HG03442 (cell line): ENCODE results near the gene AMN.
"Not testable (repeated sequence)": the region's sequence is repeated elsewhere in the genome, so short reads cannot be mapped to it uniquely, and the experiment has no call there.

ENCODE experiments used
- ATAC-seq: cut with Tn5 transposase; IDR thresholded peaks from one replicate; pipeline ENCODE4 v1.9.1; 2021; ENCODE audit warnings: mild to moderate bottlenecking, moderate library complexity; ENCODE audit not compliant: unreplicated experiment

Gene AMN

DNA sequence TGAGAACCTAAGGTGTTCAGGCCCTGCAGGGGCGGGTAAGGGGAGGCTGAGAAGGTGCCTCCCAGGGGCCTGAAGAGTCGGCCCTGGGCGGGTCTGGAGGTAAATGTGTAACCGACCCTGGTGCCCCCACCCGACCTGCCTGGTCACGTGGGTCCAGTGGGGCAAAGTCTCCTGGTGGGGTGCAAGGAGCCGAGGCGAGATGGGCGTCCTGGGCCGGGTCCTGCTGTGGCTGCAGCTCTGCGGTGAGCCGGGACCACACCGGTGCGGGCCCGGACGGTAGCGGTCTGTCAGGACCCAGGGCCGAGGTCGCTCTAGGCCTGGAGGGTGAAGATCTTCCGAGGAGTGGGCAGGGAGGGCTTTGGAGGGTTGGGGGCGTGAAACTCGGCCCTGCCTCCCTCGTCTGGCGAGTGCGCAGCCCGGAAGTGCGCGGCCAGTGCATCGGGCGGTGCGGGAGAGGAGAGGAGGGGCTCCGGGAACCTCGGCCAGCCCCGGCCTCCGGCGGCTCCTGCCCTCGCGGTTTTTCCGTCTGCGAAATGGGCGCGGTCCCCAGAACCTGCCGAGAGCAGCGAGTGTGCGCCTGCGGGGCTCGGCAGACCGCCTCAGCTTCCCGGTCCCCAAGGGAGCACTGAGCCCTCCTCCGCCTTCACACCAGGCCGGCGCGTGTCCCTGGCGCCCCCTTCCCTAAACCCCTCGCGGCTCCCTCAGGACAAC, at the start of gene AMN:
TSS of gene AMN (plus strand) at position 174 of the 711 bp plus-strand sequence. CDS start at position 200, 26 bp downstream.
- ATAC-seq = no peak

DNA sequence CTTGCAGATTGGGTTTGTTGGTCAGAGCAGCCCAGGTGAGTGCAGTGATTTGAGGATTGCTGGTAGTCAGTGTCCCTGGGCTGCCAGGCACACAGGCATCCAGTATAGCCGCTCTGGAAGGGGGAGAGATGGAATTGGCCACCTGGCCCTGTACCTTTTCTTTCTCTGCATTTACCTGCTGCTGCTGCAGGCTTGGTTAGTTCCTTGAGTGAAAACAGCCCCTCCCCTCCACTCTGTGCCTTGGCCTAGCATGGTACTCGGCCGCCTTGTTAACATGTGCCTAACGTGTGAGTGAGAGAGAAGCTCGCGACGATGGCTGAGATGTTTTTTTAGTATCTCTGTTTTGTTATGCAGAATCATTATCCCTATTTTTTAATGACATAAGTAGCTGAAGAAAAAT, 49.3 kb upstream of the AMN start:
- ATAC-seq = no peak

DNA sequence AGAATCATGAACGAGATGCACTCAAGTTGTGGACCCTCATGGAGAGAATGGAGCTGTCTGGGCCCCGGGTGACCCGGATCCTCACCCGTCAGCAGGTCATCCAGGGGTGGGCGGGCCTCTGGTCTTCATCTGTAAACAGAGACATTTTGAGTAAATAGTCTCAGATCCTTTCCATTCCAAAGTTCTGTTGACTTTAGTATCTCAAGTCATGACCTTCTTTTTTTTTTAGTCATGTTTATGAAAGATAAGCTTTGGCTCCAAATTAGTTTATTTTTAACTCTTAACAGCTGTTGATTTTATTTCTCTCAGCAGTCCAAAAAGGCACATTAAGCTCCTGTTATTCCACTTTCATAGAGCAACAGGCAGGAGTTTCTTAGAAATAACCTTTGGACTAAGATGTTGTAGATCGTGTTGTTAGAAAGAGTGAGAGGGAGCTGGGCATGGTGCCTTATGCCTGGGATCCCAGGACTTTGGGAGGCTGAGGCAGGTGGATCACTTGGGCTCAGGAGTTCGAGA, 48.9 kb upstream of the AMN start:
- ATAC-seq = no peak

DNA sequence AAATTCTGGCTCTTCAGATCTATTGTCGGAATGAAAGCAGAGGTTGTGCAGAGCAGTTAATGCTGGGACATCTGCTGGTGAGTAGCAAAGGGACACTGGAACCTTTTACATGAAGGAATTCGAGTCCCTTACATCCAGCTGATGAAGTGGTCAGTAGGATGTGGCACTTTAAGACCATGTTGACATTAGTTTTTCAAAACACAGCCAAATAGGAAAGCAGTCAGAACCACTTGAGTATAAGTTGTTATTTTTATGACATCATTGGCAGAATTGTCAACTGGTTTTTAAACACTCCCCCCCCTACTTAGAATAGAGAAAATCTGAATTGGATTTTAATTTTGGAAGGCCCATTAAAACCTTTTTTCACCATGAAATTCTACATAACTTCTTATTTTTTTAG, 46.8 kb upstream of the AMN start:
- no peak for ATAC-seq

DNA sequence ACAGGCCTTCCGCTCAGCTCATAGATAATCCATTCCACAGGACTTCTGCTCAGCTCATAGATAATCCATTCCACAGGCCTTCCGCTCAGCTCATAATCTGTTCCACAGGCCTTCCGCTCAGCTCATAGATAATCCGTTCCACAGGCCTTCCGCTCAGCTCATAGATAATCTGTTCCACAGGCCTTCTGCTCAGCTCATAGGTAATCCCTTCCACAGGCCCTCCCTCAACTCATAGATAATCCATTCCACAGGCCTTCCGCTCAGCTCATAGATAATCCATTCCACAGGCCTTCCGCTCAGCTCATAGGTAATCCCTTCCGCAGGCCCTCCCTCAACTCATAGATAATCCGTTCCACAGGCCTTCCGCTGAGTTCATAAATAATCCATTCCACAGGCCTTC, 45.0 kb upstream of the AMN start:
- not testable (repeated sequence) for ATAC-seq

DNA sequence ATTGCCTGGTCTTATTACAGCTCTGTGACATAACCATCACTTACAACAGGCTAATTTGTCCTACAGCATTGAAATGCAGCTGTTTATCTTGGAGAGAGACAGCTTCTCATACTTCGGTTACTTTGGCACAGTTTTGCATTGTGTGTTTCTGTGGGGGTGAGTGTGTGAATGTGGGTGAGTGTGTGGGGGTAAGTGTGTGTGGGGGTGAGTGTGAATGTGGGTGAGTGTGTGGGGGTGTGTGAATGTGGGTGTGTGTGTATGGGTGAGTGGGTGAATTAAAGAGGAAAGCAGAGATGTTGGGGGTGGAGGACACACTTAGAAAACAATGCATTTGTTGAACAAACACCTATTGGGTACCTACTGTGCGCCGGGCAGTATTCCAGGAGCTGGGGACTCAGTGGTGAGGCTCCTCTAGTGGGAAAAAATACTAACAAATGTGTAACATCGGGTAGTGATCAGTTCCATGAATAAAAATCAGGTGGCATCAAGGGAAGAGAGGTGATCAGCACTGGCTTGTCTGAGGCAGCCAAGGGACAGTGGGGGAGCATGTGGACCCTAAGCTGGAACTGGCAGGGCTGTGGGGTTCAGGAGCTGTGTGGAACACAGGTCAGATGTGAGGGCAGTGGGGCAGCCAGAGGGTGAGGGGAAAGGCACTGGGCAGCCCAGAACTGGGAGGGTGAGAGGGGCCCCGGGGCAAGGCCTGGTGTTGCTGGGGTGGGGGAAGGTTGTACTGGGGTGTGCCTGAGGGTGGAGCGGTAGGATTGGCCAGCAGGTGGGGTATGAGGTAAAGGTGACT, 44.1 kb upstream of the AMN start:
- no peak for ATAC-seq

DNA sequence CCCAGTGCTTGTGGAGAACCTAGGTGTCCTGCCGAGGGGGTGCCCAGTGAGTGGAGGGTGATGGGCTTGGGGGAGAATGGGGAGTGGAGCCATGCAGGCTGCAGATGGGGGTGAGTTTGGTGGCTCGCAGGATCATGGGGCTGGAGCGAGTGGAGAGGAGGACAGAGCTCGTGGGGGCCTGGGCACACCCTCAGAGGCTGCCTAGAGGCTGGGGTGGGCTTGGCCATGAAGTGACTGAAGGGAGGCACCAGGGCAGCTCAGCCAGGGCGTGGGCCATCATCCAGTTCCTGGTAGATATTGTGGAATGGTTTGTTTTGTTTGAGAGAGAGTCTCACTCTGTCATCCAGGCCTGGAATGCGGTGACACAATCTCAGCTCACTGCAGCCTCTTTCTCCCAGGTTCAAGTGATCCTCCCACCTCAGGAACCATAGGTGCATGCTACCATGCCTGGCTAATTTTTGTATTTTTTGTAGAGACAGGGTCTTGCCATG, 43.4 kb upstream of the AMN start:
- no peak for ATAC-seq

DNA sequence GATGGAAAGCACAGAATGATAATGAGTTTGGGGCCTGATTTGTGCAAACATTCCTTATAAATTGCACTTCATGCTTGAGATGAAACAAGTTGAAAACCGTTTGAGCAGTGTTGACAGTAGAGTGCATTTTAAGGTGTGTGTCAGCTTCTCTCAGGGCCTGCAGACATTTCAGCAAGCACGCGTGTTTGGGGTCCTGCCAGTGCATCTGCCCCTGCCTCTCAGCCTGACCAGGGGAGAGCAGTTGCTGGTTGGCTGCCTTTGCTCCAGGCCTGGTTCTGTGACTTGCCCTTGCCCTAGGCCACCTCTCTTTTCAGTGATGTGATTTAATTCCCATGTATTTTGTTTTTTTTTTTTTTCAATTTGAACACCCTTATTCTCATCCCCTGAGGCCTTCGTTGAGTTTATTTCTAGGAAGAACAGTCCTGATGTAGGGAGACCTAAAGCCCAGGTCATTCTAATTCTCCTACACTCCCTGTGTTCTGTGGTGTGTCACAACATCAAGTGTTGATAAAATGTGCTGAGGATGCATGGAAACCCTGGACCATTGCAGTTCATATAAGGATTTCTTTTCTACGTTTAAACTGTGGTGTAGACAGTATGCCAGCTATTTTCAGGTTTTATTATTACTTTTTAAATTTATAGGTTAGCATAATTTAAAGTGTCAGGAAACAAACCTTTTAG, 40.1 kb upstream of the AMN start:
- ATAC-seq = no peak

DNA sequence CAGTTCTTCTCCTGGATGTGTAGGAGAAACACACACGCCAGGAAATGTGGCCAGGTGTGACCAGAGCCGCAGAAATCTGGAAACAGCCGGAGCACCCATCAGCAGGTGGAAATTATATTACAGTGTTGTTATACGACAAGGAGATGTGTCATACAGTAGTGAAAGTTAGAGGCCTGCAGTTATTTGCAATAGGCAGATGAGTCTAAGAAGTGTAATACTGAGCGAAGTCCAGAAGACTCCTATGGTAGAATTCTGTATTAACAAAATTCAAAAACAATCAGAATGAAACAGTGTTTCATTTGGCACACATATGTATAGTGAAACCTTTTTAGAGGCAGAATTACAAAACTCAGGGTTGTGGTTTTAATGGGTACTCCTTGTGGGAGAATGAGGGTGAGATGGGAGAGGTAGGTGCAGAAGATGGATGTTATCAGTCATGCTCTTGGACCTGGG, 39.3 kb upstream of the AMN start:
- no peak for ATAC-seq

DNA sequence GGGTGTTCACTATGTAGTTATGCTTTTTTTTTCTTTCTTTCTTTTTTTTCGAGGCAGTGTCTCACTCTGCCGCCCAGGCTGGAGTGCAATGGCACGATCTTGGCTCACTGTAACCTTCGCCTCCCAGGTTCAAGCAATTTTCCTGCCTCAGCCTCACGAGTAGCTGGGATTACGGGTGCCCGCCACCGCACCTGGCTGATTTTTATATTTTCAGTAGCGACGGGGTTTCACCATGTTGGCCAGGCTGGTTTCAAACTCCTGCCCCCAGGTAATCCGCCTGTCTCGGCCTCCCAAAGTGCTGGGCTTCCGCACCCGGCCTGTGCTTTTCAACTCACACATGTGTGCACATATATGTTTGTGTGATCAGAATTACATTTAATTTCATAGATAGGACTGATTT, 38.9 kb upstream of the AMN start:
- no peak for ATAC-seq

DNA sequence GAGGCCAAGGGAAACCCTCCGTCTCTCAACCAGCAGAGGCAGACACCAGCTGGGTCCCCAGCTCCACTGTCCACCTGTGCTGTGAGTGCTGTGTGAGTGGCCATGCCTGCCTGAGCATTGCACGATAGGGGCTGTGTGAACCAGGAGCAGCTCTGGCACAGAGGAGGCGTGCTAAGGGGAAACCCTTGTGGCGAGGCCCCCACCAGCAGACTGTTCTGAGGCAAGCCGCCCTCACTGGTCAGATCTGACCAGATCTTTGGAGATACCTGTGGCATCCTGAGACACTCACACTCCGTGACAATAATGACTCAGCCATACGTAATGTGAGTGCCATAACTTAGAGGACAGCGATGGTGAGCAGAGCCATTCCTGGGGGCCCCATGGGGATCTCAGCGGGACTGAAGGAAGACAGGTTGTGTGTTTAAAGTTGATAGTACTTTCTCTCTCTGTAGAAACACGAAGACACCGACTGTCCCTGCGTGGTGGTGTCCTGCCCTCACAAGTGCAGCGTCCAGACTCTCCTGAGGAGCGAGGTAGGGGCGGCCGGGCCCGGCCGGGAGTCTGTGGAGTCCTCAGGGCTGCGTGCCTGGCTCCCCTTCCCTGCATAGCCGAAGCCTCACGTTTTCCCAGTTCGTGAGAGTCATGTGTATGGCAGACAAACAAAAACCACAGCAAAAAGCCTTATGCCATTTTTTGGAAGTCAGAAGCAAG, 36.6 kb upstream of the AMN start:
- ATAC-seq = no peak

DNA sequence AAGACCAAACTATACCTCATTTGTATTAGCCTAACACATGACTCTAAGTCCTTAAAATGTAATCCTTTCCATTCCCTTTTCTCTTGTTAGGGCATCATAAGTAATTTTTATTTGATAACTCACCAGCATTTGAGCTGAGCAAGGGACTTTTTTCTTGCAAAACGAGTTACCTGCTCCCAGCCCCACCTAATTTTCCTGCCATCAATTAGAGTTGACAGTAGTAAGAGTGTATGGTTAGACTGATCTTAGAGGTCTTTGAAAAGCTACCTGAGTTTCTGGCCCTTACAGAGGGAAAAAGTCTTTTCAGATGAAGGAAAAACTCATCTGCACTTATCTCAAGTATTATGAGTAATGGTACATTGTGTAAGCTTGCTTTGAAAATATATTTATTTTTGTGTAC, 33.7 kb upstream of the AMN start:
- ATAC-seq = no peak

DNA sequence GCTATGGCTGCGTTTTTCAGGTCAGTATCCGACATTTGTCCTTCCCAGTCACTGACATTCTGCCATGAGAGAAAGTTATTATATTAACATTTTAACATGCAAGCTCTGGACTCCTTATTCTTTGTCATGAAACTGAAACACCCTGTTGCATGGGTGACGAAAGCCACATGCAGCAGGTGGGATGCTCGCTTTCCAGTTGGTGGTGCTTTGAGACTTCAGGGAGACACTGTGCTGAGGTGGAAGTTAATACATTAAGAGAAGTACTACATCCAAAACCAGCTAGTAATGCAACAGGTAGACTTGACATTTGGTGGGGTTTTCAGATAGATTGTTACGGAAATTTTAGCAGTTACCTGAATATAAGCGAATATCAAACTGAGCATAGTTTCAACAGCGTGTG, 32.8 kb upstream of the AMN start:
- ATAC-seq = no peak

DNA sequence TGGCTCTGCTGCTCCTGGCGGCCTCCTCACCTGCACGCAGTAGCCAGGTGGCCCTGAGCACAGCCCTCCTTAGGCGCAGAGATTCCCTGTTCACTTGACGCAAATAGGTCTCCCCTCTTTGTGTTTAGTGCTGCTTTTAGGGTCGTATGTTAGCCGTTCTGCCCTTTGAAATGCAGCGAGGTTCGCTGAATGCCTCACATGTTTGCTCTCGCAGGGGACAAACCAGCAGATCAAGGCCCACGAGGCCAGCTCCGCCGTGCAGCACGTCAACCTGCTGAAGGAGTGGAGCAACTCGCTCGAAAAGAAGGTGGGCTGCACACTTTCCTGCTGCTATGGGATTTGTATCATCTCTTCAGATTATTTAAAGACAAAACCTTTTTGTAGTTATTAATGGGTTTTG, 31.4 kb upstream of the AMN start:
- no peak for ATAC-seq

DNA sequence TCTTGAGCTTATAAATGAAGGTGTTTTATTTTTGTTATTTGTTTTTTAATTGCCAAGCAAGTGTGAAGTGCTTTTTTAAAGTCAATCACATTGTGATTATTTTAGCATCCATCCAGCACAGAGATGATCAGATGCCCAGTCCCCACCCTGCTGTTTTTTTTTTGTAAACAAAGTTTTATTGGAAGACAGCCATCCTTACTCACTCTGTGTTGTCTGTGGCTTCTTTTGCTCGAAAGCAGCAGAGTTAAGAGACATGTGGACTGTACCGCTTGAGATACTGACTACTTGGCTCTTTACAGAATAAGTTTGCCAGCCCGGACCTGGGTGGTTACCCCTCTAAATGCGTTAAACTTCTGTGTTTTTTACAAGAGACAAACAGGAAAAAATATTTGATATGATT, 30.9 kb upstream of the AMN start:
- ATAC-seq = no peak

DNA sequence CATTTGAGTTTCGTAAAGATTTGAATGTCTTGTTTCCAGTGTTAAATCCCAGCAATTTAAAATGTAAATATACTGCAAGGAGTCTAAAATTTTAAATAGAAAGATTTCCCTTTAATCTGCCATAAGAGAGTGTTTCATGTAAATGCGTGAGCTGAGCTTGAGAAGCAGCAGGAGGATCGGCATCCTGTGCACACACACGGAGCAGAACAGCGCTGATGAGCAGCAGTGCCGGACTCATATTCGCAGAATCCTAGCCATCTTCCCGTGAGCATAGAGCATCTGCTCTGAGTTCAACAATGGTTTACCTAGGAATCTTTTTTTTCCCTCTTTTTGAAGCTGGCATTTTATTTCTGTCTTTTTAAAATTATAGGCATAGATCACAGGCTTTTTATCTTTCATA, 29.8 kb upstream of the AMN start:
- ATAC-seq = no peak

DNA sequence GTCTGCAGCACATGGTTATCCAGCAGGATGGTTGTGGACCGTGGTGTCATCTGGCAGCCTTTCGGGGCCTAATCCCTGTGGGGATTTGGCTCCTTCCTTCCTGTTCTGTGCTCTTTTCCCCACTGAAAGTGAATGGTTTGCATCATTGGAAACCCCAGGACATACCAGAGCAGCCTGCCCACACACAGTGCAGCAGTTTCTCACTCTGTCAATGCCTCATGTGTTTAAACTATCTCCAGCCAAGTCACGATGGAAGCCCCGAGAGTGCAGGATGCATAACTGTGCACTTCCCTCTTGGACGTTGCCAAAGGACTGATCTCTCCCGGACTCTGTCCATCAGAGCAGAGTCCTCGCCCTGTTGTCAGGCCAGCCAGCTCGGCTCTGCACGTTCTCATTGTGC, 29.0 kb upstream of the AMN start:
- ATAC-seq = no peak

DNA sequence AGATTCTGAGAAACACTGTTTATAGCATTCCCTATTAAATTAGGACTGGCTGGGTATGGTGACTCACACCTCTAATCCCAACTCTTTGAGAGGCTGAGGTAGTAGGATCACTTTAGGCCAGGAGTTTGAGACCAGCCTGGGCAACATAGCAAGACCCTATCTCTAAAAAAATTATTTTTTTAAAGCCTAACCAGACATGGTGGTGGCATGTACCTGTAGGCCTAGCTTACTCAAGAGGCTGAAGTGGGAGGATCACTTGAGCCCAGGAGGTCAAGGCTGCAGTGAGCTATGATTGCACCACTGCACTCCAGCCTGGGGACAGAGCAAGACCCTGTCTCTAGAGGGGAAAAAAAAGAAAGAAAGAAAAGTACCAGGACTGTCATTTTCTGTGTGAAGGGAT, 25.7 kb upstream of the AMN start:
- ATAC-seq = not testable (repeated sequence)

DNA sequence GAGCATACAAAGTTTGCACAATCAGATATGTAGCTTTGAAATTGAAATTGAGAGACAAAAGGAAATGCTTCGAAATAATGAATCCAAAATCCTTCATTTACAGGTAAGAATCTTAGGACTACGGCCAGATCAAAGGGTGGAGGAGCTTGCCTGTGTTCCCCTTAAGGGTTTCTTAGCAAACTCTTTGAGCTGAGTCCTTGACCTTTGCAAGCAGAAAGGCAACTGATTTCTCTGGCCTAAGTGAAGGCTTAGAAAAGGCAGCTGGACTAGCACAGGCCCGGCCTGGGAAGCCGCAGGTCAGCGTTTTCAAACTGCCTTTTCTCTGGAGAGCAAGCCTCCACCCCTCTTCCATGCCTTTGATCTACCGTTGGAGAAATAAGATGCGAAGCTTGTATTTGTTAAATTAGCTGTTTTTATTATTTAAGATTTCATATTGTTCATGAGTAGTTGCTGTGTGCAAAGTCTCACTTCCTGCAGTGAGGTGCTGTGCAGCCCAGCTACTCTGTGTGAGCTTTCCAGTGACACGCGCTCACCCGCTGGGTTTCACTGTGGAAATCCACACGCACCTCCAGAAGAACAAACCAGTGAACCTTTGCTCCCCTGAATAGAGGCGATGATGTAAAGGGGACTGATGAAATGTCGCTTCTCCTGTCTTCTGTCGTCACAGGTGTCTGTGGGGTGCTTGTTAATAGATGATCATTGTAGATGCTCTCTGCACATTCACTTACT, 25.0 kb upstream of the AMN start:
- no peak for ATAC-seq

DNA sequence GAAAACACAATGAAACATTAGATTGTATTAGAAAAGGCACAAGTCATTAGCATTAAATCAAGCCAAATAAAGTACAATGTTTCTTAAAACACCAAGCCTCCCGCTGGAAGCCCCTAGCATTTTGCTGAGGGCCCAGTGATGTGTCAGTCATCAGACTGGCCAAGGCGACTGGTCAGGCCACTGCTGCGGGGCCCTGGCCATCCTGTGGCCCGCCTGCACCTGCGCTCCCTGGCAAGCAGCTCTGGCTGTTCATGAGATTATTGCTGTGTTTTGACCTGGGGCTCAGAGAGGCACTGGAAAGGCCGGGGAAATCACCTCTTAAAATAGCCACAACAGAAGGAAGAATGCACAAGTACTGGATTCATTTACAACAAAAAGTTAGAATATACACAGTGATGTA, 24.2 kb upstream of the AMN start:
- ATAC-seq = no peak
